Neuronal stem cell (in vitro differentiated cells): ENCODE data around the gene SRGAP3.

Experiments
- DNase-seq: peaks from one replicate; pipeline ENCODE4 v3.0.0-alpha.2; 2013; ENCODE audit warnings: low spot score
- H2AFZ ChIP-seq: one replicate; pipeline ENCODE4 v1.6.1; 2013; ENCODE audit warnings: mild to moderate bottlenecking, low read length, inconsistent platforms
- H2AK5ac ChIP-seq: 2 replicates; pipeline ENCODE4 v1.6.1; 2013; ENCODE audit warnings: low read depth, mild to moderate bottlenecking, inconsistent platforms, low read length, moderate library complexity, mixed read lengths
- H2BK120ac ChIP-seq: 2 replicates; pipeline ENCODE4 v1.6.1; 2013; ENCODE audit warnings: low read depth, mild to moderate bottlenecking, inconsistent platforms, low read length, moderate library complexity, mixed read lengths
- H2BK12ac ChIP-seq: one replicate; pipeline ENCODE4 v1.6.1; 2013; ENCODE audit warnings: low read length, inconsistent platforms
- H2BK15ac ChIP-seq: 2 replicates; pipeline ENCODE4 v1.6.1; 2013; ENCODE audit warnings: mild to moderate bottlenecking, low read length, inconsistent platforms, mixed read lengths
- H2BK5ac ChIP-seq: one replicate; pipeline ENCODE4 v1.6.1; 2013; ENCODE audit warnings: inconsistent platforms, mild to moderate bottlenecking, low read length, moderate library complexity
- H3K14ac ChIP-seq: one replicate; pipeline ENCODE4 v1.6.1; 2013; ENCODE audit warnings: low read length, inconsistent platforms
- H3K18ac ChIP-seq: 2 replicates; pipeline ENCODE4 v1.6.1; 2013; ENCODE audit warnings: low read length, inconsistent platforms
- H3K23ac ChIP-seq: 2 replicates; pipeline ENCODE4 v1.6.1; 2013; ENCODE audit warnings: low read depth, mild to moderate bottlenecking, mixed read lengths, low read length, inconsistent platforms; ENCODE audit not compliant: poor library complexity
- H3K27ac ChIP-seq: replicated peaks from 3 replicates; pipeline ENCODE4 v1.5.1; 2013; ENCODE audit warnings: low read length, inconsistent platforms
- H3K27me3 ChIP-seq, 3 experiments: 2 replicates each; pipeline ENCODE4 v1.6.1; 2013; ENCODE audit warnings: low read length in 3 of 3, mild to moderate bottlenecking in 2 of 3, inconsistent platforms in 1 of 3, low read depth in 1 of 3, mixed read lengths in 1 of 3, moderate library complexity in 1 of 3; ENCODE audit not compliant: control insufficient read depth in 3 of 3, insufficient read depth in 3 of 3
- H3K36me3 ChIP-seq, 2 donors: replicated peaks in 1 of 2; 2 replicates each; pipeline ENCODE4 v1.6.1; 2013; ENCODE audit warnings: low read length in 2 of 2; ENCODE audit not compliant: control insufficient read depth in 2 of 2, insufficient read depth in 2 of 2
- H3K4ac ChIP-seq: 2 replicates; pipeline ENCODE4 v1.6.1; 2013; ENCODE audit warnings: inconsistent platforms, mild to moderate bottlenecking, low read length, moderate library complexity
- H3K4me1 ChIP-seq, 2 donors: 1 replicate in 1 of 2; 2 replicates in 1 of 2; pipeline ENCODE4 v1.6.1; 2013; ENCODE audit warnings: low read length in 2 of 2, low read depth in 1 of 2; ENCODE audit not compliant: control insufficient read depth in 2 of 2, insufficient read depth in 1 of 2
- H3K4me2 ChIP-seq: one replicate; pipeline ENCODE4 v1.6.1; 2013; ENCODE audit warnings: mild to moderate bottlenecking, low read length, inconsistent platforms; ENCODE audit not compliant: insufficient read depth, poor library complexity, severe bottlenecking
- H3K4me3 ChIP-seq, 2 donors: 2 replicates each; pipeline ENCODE4 v1.5.1; 2013; ENCODE audit warnings: low read length in 2 of 2, mild to moderate bottlenecking in 2 of 2, inconsistent platforms in 1 of 2, moderate library complexity in 1 of 2
- H3K79me1 ChIP-seq: one replicate; pipeline ENCODE4 v1.6.1; 2013; ENCODE audit warnings: low read depth, mild to moderate bottlenecking, inconsistent platforms, low read length, moderate library complexity
- H3K9ac ChIP-seq: one replicate; pipeline ENCODE4 v1.6.1; 2013; ENCODE audit warnings: mild to moderate bottlenecking, low read depth, low read length, inconsistent platforms; ENCODE audit not compliant: poor library complexity
- H3K9me3 ChIP-seq, 2 donors: replicated peaks in 1 of 2; 2 replicates each; pipeline versions ENCODE3 to v1.6.1; 2013; ENCODE audit warnings: low read length in 2 of 2, mild to moderate bottlenecking in 2 of 2, inconsistent platforms in 1 of 2, low read depth in 1 of 2, mixed read lengths in 1 of 2, moderate library complexity in 1 of 2; ENCODE audit not compliant: control insufficient read depth in 2 of 2, insufficient read depth in 1 of 2
- H4K8ac ChIP-seq: one replicate; pipeline ENCODE4 v1.6.1; 2013; ENCODE audit warnings: low read depth, mild to moderate bottlenecking, inconsistent platforms, low read length, moderate library complexity
- H4K91ac ChIP-seq: one replicate; pipeline ENCODE4 v1.6.1; 2013; ENCODE audit warnings: low read length, low read depth, mild to moderate bottlenecking, inconsistent platforms; ENCODE audit not compliant: poor library complexity
- WGBS, 2 donors: extraction: QIAGEN DNeasy Blood & Tissue Kit; methylation state at CpG; one replicate each; pipeline ENCODE4 v1.1.7; 2013; ENCODE audit warnings: missing lambda C conversion rate in 2 of 2, mixed read lengths in 1 of 2; ENCODE audit not compliant: insufficient read length in 2 of 2, insufficient replicate concordance in 1 of 2; ENCODE audit errors: extremely low coverage in 2 of 2; 5-methylcytosine and 5-hydroxymethylcytosine counted together

SRGAP3 gene

DNA sequence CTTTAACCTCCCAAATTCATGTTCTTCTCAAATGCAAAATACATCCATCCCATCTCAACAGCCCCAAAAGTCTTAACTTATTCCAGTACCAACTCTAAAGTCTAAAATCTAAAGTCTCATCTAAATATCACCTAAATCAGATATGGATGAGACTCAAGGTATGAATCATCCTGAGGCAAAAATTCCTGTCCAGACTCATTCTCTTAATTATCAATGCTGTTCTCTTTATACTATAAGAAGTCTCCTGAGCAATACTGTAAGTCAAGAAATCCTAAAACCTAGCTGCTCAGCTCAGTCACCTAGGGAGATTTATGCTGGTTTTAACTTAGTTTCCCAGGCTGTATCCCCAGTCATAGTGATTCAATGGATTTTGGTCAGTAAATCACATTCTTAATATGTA, 297.3 kb downstream of the SRGAP3 start:
- Histone ChIP-seq H3K27ac (no peak overlapping the region), H3K23ac (no peak overlapping the region), H3K79me1 (no peaks in the 10 kb centered on the region)

DNA sequence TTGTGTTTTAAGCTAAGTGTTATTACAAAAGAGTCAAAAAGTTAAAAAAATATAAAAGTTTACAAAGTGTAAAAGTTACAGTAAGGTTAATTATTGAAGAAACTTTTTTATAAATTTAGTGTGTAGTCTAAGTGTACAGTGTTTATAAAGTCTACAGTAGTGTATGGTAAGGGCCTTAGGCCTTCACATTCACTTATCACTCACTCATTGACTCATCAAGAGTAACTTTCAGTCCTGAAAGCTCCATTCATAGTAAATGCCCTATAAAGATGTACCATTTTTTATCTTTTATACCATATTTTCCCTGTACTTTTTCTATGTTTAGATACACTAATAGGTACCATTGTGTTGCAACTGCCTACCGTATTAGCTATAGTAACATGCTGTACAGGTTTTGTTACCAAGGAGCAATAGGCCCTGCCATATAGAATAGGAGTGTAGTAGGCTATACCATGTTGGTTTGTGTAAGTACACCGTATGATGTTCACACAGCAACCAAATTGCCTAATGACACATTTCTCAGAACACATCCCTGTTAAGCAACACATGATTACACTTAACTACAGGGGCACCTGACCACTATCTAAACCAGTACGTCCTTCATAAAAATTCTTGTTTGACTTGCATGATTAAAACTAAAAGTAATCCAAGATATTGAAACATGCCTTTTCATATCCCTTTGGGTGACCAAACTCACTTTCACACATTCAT, 303.4 kb downstream of the SRGAP3 start:
- H3K9ac ChIP-seq: no peak overlapping the region
- H2BK5ac ChIP-seq: no peak overlapping the region
- no peak overlapping the region for H4K8ac ChIP-seq
- peaks cover 1% of the 10 kb centered on the region for H3K79me1 ChIP-seq
- H2BK15ac ChIP-seq: no peak overlapping the region
- no peak overlapping the region for H2AK5ac ChIP-seq
- H3K4me3 ChIP-seq: no peak overlapping the region
- DNase-seq: no peak
- H4K91ac ChIP-seq: no peak overlapping the region
- no peak overlapping the region for H3K14ac ChIP-seq
- no peak overlapping the region for H2BK120ac ChIP-seq
- H3K36me3 ChIP-seq: peaks cover 2 to 74% of the 10 kb centered on the region in 2 donors
- H3K27ac ChIP-seq: no peak overlapping the region
- H3K18ac ChIP-seq: no peak overlapping the region
- no peak overlapping the region for H3K23ac ChIP-seq
- H3K27me3 ChIP-seq: no peaks in the 10 kb centered on the region
- H3K4me1 ChIP-seq: peaks cover 0 to 9% of the 10 kb centered on the region in 2 donors
- no peak overlapping the region for H2BK12ac ChIP-seq
- no peak overlapping the region for H2AFZ ChIP-seq
- WGBS, 2 donors: no CpG with 5 or more reads among the region's 3 CpGs
- H3K4me2 ChIP-seq: no peak overlapping the region
- peaks cover 4 to 29% of the 10 kb centered on the region in 2 donors for H3K9me3 ChIP-seq
- no peak overlapping the region for H3K4ac ChIP-seq

More for the DNA sequence above, 297.3 kb downstream of the SRGAP3 start:
- H2BK15ac ChIP-seq: no peak overlapping the region
- no peak overlapping the region for H3K4ac ChIP-seq
- H2BK120ac ChIP-seq: no peak overlapping the region
- no peaks in the 10 kb centered on the region for H3K9me3 ChIP-seq
- H3K4me1 ChIP-seq: peaks cover 5 to 23% of the 10 kb centered on the region in 2 donors
- H3K27me3 ChIP-seq: no peaks in the 10 kb centered on the region
- peaks cover 0 to 38% of the 10 kb centered on the region in 2 donors for H3K36me3 ChIP-seq
- H2AK5ac ChIP-seq: no peak overlapping the region
- H3K9ac ChIP-seq: no peak overlapping the region
- no peak overlapping the region for H2BK12ac ChIP-seq
- DNase-seq: no peak
- H3K4me3 ChIP-seq: no peak overlapping the region
- no peak overlapping the region for H4K8ac ChIP-seq
- no peak overlapping the region for H2BK5ac ChIP-seq
- no peak overlapping the region for H3K4me2 ChIP-seq
- no peak overlapping the region for H3K14ac ChIP-seq
- no peak overlapping the region for H4K91ac ChIP-seq
- no peak overlapping the region for H3K18ac ChIP-seq
- H2AFZ ChIP-seq: no peak overlapping the region

DNA sequence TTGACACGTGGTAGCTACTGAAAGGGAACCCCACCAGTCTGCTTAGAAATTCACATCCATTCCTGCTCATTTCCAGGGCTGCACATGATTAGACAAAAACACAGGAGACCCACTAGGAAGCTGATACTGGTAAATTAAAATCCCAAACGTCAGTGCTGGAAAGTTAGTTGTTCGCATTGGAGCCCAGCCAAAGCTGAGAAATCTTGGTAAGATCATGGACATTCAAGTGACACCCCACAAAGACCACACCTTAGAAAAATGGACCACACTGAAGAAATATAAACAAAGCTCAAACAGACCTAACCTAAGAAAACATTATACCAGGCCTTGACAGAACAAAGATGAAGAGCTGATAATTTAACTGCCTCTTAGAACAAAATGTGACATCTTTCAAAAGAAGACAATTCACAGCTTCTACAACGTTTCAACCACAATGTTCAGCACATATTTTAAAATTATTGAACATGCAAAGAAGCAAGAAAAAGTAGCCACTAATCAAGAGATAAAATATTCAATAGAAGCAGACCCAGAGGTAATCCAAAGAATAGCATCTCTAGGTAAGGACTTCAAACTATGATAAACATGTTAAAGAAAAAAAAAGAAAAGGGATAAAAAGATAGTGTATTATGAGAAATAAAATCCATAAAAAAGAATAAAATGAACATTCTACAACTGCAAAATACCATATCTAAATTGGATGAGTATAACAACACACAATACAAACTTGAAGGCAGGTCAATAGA, 306.5 kb downstream of the SRGAP3 start:
- Histone ChIP-seq H3K27me3 (no peaks in the 10 kb centered on the region), H2BK120ac (no peak overlapping the region), H3K4me1 (no peaks in the 10 kb centered on the region), H2BK12ac (no peak overlapping the region), H3K36me3 (peaks cover 7 to 98% of the 10 kb centered on the region in 2 donors), H3K27ac (no peak overlapping the region), H3K4me3 (no peak overlapping the region), H2BK5ac (no peak overlapping the region), H4K91ac (no peak overlapping the region), H3K4me2 (no peak overlapping the region), H3K18ac (no peak overlapping the region), H2AFZ (no peak overlapping the region), H4K8ac (no peak overlapping the region), H2AK5ac (no peak overlapping the region), H3K14ac (no peak overlapping the region), H2BK15ac (no peak overlapping the region), H3K9me3 (peaks cover 4 to 29% of the 10 kb centered on the region in 2 donors), H3K4ac (no peak overlapping the region), H3K23ac (no peak overlapping the region), H3K79me1 (peaks cover 1% of the 10 kb centered on the region), H3K9ac (no peak overlapping the region)
- WGBS, 2 donors: no CpG with 5 or more reads among the region's 4 CpGs
- DNase-seq: no peak

DNA sequence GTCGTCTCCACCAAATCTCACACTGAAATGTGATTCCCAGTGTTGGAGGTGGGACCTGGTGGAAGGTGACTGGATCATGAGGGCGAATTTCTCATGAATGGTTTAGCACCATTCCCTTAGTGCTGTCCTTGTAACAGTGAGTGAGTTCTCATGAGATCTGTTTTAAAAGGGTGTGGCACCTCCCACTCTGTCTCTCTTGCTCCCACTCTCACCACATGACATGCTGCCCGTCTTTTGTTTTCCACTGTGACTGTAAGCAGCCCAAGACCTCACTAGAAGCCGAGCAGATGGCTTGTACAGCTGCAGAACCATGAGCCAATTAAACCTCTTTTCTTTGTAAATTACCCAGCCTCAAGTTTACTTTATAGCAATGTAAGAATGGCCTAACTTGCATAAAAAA, 307.3 kb downstream of the SRGAP3 start:
- H3K79me1 ChIP-seq: peaks cover 1% of the 10 kb centered on the region
- no peak overlapping the region for H2AFZ ChIP-seq
- H3K27me3 ChIP-seq: no peaks in the 10 kb centered on the region
- H3K23ac ChIP-seq: no peak overlapping the region
- no peak overlapping the region for H3K4me3 ChIP-seq
- no peak overlapping the region for H3K9ac ChIP-seq
- H3K9me3 ChIP-seq: peaks cover 4 to 29% of the 10 kb centered on the region in 2 donors
- H2BK5ac ChIP-seq: no peak overlapping the region
- H3K14ac ChIP-seq: no peak overlapping the region
- no peak for DNase-seq
- H3K4ac ChIP-seq: no peak overlapping the region
- H2BK120ac ChIP-seq: no peak overlapping the region
- no peak overlapping the region for H3K18ac ChIP-seq
- WGBS, 2 donors: no CpG with 5 or more reads among the region's 4 CpGs
- no peak overlapping the region for H2BK15ac ChIP-seq
- H4K8ac ChIP-seq: no peak overlapping the region
- no peak overlapping the region for H3K27ac ChIP-seq
- H3K4me2 ChIP-seq: no peak overlapping the region
- peaks cover 7 to 98% of the 10 kb centered on the region in 2 donors for H3K36me3 ChIP-seq
- no peak overlapping the region for H2AK5ac ChIP-seq
- H2BK12ac ChIP-seq: no peak overlapping the region
- H3K4me1 ChIP-seq: no peaks in the 10 kb centered on the region
- no peak overlapping the region for H4K91ac ChIP-seq
